MCF 10A (cell line): Measurements from ENCODE around the gene SLC5A11. TPM values are rescaled to one million over a fixed set of nuclear protein-coding genes. Genes with fewer than 3 reads are reported as not detected.

Experiments
- BruUV-seq: library from RNA; stranded (reverse); fragments of 400-500 nt; replicated peaks from 2 replicates; lab custom pipeline; 2021; lab: Mats Ljungman, UMichigan
- CTCF ChIA-PET: fragments of 300-600 bp; sonication (Branson Sonifier 250); formaldehyde crosslinking; extraction: SDS; loops from one replicate; lab custom pipeline; 2021; ENCODE audit warnings: antibody characterized with exemption, inconsistent platforms; lab: Yijun Ruan, JAX
- POLR2A ChIA-PET: fragments of 300-600, 350-650 bp; sonication (Branson Sonifier 250); formaldehyde crosslinking; extraction: SDS; loops from one replicate; lab custom pipeline; 2020; ENCODE audit warnings: antibody characterized with exemption, inconsistent platforms; lab: Yijun Ruan, JAX
- DNase-seq: peaks from one replicate; pipeline ENCODE4 v3.0.0-alpha.2; 2018; ENCODE audit not compliant: unreplicated experiment
- H3K27ac Mint-ChIP-seq: one replicate; pipeline ENCODE4 v1.8.0; 2022; ENCODE audit warnings: mild to moderate bottlenecking, low read depth, mixed read lengths; ENCODE audit not compliant: unreplicated experiment
- H3K27me3 Mint-ChIP-seq: one replicate; pipeline ENCODE4 v1.8.0; 2022; ENCODE audit warnings: mixed read lengths; ENCODE audit not compliant: insufficient read depth, unreplicated experiment
- H3K36me3 Mint-ChIP-seq: one replicate; pipeline ENCODE4 v1.8.0; 2022; ENCODE audit warnings: mild to moderate bottlenecking, moderate library complexity, mixed read lengths; ENCODE audit not compliant: insufficient read depth, unreplicated experiment
- H3K4me1 Mint-ChIP-seq: one replicate; pipeline ENCODE4 v1.8.0; 2022; ENCODE audit warnings: mixed read lengths; ENCODE audit not compliant: insufficient read depth, unreplicated experiment
- H3K4me3 Mint-ChIP-seq: one replicate; pipeline ENCODE4 v1.8.0; 2022; ENCODE audit warnings: mild to moderate bottlenecking, moderate library complexity, mixed read lengths; ENCODE audit not compliant: unreplicated experiment
- H3K9me3 Mint-ChIP-seq: one replicate; pipeline ENCODE4 v1.8.0; 2022; ENCODE audit warnings: mixed read lengths; ENCODE audit not compliant: unreplicated experiment
- intact Hi-C: fragments of 100-400 bp; cut with micrococcal nuclease; formaldehyde crosslinking; loops from 2 replicates; pipeline ENCODE4 v1.14.1; 2022
- total RNA-seq: library from RNA; stranded (reverse); gene quantifications from 2 replicates; pipeline ENCODE4 v1.2.3, GENCODE V29; 2022
- TF ChIP-seq, protein P1 (sequence below): fragments of 200-600 bp; IDR thresholded peaks from one replicate; pipeline ENCODE4 v1.8.0; 2022; ENCODE audit warnings: antibody characterized with exemption, mild to moderate bottlenecking; ENCODE audit not compliant: unreplicated experiment

Gene SLC5A11
- total RNA-seq, 1 experiment from 2014 or later: not detected

DNA sequence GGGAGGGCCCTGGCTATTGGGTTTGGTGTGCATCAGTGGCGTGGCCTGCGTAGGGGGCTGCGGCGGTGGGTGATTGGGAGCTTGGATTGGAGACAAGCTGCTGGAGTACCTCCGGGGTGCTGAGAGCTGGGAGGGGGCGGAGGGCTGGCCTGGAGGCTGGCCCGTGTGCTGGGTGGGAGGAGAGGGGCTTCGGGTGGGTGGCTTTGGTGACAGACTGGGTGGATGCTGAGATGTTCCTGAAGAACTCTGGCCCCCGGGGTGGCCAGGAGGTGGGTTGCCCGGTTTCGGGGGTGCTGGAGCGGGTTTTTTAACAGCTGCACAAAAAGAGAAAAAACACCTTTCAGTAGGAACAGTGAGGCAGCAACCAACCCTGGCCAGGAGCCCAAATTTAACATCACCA is 85.3 kb downstream of the SLC5A11 start:
- Mint-ChIP-seq H3K27me3 (no peaks in the 10 kb centered on the region), H3K27ac (no peak overlapping the region), H3K4me3 (no peak overlapping the region), H3K9me3 (no peaks in the 10 kb centered on the region), H3K36me3 (peaks cover 79% of the 10 kb centered on the region), H3K4me1 (no peaks in the 10 kb centered on the region)
- CTCF ChIA-PET: interaction anchor here (0.6 to 0.8 kb wide), 2 partner anchors 22 to 96 kb away, joined by 3 to 6 read pairs; no protein-coding TSS in a partner anchor
- TF ChIP-seq, protein P1, sequence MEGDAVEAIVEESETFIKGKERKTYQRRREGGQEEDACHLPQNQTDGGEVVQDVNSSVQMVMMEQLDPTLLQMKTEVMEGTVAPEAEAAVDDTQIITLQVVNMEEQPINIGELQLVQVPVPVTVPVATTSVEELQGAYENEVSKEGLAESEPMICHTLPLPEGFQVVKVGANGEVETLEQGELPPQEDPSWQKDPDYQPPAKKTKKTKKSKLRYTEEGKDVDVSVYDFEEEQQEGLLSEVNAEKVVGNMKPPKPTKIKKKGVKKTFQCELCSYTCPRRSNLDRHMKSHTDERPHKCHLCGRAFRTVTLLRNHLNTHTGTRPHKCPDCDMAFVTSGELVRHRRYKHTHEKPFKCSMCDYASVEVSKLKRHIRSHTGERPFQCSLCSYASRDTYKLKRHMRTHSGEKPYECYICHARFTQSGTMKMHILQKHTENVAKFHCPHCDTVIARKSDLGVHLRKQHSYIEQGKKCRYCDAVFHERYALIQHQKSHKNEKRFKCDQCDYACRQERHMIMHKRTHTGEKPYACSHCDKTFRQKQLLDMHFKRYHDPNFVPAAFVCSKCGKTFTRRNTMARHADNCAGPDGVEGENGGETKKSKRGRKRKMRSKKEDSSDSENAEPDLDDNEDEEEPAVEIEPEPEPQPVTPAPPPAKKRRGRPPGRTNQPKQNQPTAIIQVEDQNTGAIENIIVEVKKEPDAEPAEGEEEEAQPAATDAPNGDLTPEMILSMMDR: no peak
- intact Hi-C loops: no loop called here
- no peak for DNase-seq
- POLR2A ChIA-PET: no interaction called here
- no TSS peak for BruUV-seq

DNA sequence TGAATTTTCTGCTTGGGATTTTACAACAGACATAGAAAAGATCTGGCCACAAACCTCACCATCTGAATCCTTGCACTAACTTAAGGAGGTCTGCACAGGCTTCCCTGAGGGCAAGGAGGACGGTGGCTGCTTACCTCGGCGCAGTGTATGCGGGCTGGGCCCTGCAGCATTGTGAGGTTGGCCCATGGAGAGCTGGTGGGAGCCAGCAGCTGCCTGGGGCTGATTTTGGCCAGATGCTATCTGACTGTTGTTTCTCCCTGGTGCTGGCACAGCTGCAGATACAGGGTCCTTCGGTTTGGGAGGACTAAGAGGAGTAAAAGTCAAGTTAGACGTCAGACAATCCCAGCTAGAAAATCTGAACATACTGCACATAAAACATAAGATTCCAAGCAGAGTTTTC is 89.6 kb downstream of the SLC5A11 start:
- TF ChIP-seq, protein P1: no peak
- intact Hi-C loops: no loop called here
- ChIA-PET CTCF (interaction anchor here (0.6 to 1.2 kb wide), 3 partner anchors 19 to 59 kb away, joined by 3 to 5 read pairs (median 3); no protein-coding TSS in a partner anchor), POLR2A (interaction anchor here (1.0 kb wide), 1 partner anchor 142 kb away, joined by 3 read pairs; no protein-coding TSS in a partner anchor)
- Mint-ChIP-seq H3K4me3 (no peak overlapping the region), H3K27me3 (no peaks in the 10 kb centered on the region), H3K4me1 (no peaks in the 10 kb centered on the region), H3K27ac (no peak overlapping the region), H3K9me3 (no peaks in the 10 kb centered on the region), H3K36me3 (peaks cover 70% of the 10 kb centered on the region)
- no TSS peak for BruUV-seq
- no peak for DNase-seq

DNA sequence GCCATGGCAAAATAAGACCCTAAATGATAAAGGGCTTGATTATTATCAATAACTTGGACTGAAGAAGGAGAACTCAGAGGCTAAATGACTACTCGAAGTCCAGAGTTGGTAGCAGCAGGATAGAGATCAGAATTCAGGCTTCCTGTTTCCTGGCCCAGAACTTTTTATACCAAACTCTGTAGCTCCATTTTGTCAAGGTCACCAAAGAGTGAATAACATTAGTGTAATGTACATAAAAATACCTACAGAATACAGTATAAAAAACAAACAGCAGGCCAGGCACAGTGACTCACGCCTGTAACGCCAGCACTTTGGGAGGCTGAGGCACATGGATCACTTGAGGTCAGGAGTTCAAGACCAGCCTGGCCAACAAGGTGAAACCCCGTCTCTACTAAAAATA is 90.4 kb downstream of the SLC5A11 start:
- Mint-ChIP-seq H3K27me3 (no peaks in the 10 kb centered on the region), H3K9me3 (no peaks in the 10 kb centered on the region), H3K4me1 (no peaks in the 10 kb centered on the region), H3K36me3 (peaks cover 65% of the 10 kb centered on the region), H3K27ac (no peak overlapping the region), H3K4me3 (no peak overlapping the region)
- ChIA-PET CTCF (interaction anchor here (1.2 kb wide), 1 partner anchor 59 kb away, joined by 3 read pairs; no protein-coding TSS in a partner anchor), POLR2A (no interaction called here)
- TF ChIP-seq, protein P1: no peak
- no peak for DNase-seq
- intact Hi-C loops: no loop called here
- BruUV-seq: no TSS peak

DNA sequence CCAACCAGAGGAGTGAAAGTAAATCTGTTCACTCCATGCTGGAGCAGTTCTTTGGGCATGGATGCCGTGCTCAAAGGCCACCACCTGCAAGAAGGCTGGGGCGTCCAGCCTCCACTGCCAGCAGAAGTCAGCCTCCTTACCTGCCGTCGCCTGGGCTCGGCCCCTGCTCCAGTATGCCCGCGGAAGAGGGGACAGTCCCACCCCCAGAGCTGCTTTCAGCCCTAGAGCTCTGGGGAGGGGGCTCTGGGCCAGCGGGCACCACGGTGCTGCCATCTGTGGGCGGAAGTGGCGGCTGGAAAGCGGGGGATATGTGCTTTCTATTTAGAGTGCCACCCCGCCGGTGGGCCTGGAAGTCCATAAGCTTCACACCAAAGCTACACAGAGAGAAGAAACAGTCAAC is 93.5 kb downstream of the SLC5A11 start:
- DNase-seq: no peak
- Mint-ChIP-seq H3K27me3 (no peaks in the 10 kb centered on the region), H3K9me3 (no peaks in the 10 kb centered on the region), H3K36me3 (peaks cover 59% of the 10 kb centered on the region), H3K4me3 (no peak overlapping the region), H3K27ac (no peak overlapping the region), H3K4me1 (no peaks in the 10 kb centered on the region)
- TF ChIP-seq, protein P1: no peak
- ChIA-PET POLR2A (no interaction called here), CTCF (interaction anchor here (0.5 to 0.9 kb wide), 2 partner anchors 33 to 61 kb away, joined by 3 to 6 read pairs; no protein-coding TSS in a partner anchor)
- no TSS peak for BruUV-seq
- intact Hi-C loops: no loop called here
